HFFc6 (cell line): ENCODE results near the gene NELFB. TPM values are rescaled to one million over a fixed set of nuclear protein-coding genes. Genes with fewer than 3 reads are reported as not detected.
A peak's percentile ranks its signal among the peaks of the same experiment; 100 is the strongest.

Experiments used
- DNase-seq: peaks from one replicate; pipeline ENCODE4 v3.0.0-alpha.2; 2018
- H3K27ac Mint-ChIP-seq: 2 replicates; pipeline ENCODE4 v1.8.0; 2020; ENCODE audit warnings: mild to moderate bottlenecking, mixed read lengths
- H3K27me3 Mint-ChIP-seq: 2 replicates; pipeline ENCODE4 v1.8.0; 2021; ENCODE audit warnings: mild to moderate bottlenecking, moderate library complexity, mixed read lengths; ENCODE audit not compliant: insufficient read depth
- H3K36me3 Mint-ChIP-seq: 2 replicates; pipeline ENCODE4 v1.8.0; 2021; ENCODE audit warnings: low read depth, mixed read lengths
- H3K4me1 Mint-ChIP-seq: 2 replicates; pipeline ENCODE4 v1.8.0; 2020; ENCODE audit warnings: low read depth, mixed read lengths
- H3K4me3 Mint-ChIP-seq: 2 replicates; pipeline ENCODE4 v1.8.0; 2020; ENCODE audit warnings: mild to moderate bottlenecking, moderate library complexity, mixed read lengths
- H3K9me3 Mint-ChIP-seq: 2 replicates; pipeline ENCODE4 v1.8.0; 2020; ENCODE audit warnings: mild to moderate bottlenecking, mixed read lengths
- CTCF ChIP-seq: fragments of 200-600 bp; sonication (generic); IDR thresholded peaks from 2 replicates; pipeline ENCODE4 v1.5.0; 2021; ENCODE audit warnings: antibody characterized with exemption, mild to moderate bottlenecking
- total RNA-seq, 6 experiments: library from RNA; stranded (reverse); fragmentation: NEBNext Ultra II Directional; extraction: Animal tissue kit (Norgen Biotek cat#: 25700); gene quantifications; 2 replicates in 1 of 6; 3 replicates in 5 of 6; pipeline ENCODE4 v1.2.3, GENCODE V29; 2021

NELFB gene
- total RNA-seq, 6 experiments from 2014 or later = 48.5 to 59.9 (median 52.7) TPM

- H3K4me3 Mint-ChIP-seq = no peak overlapping the region
- no peak for DNase-seq
- peaks cover 4% of the 10 kb centered on the region; the same call in 1 of the 2 replicates for H3K27me3 Mint-ChIP-seq
- H3K36me3 Mint-ChIP-seq = no peaks in the 10 kb centered on the region
- TF ChIP-seq CTCF = peak; percentile 28; the same call in 1 of the 2 replicates
- no peak overlapping the region for H3K27ac Mint-ChIP-seq
- peaks cover 9% of the 10 kb centered on the region for H3K4me1 Mint-ChIP-seq
- no peaks in the 10 kb centered on the region for H3K9me3 Mint-ChIP-seq
Measured at GRCh38 chr9:137304383-137305059, 49.4 kb downstream of the NELFB start.

GRCh38 chr9:137305060-137305797 is 50.1 kb downstream of the NELFB start:
- Mint-ChIP-seq H3K27me3 (peaks cover 5% of the 10 kb centered on the region; the same call in 1 of the 2 replicates), H3K27ac (no peak overlapping the region), H3K4me3 (no peak overlapping the region), H3K9me3 (no peaks in the 10 kb centered on the region), H3K36me3 (no peaks in the 10 kb centered on the region), H3K4me1 (peaks cover 5% of the 10 kb centered on the region)
- TF ChIP-seq CTCF = no peak
- peak; percentile 12 for DNase-seq

- H3K36me3 Mint-ChIP-seq = no peaks in the 10 kb centered on the region
- TF ChIP-seq CTCF = no peak
- H3K4me1 Mint-ChIP-seq = peaks cover 3% of the 10 kb centered on the region
- no peak overlapping the region for H3K4me3 Mint-ChIP-seq
- H3K27me3 Mint-ChIP-seq = peaks cover 6% of the 10 kb centered on the region; the same call in 1 of the 2 replicates
- H3K27ac Mint-ChIP-seq = no peak overlapping the region
- H3K9me3 Mint-ChIP-seq = no peaks in the 10 kb centered on the region
- DNase-seq = no peak
Measured at GRCh38 chr9:137305798-137306065, 50.6 kb downstream of the NELFB start.

GRCh38 chr9:137306066-137306849 is 51.1 kb downstream of the NELFB start:
- H3K4me1 Mint-ChIP-seq = no peaks in the 10 kb centered on the region
- no peaks in the 10 kb centered on the region for H3K36me3 Mint-ChIP-seq
- DNase-seq = no peak
- H3K27me3 Mint-ChIP-seq = peaks cover 6% of the 10 kb centered on the region; the same call in 1 of the 2 replicates
- TF ChIP-seq CTCF = no peak
- H3K4me3 Mint-ChIP-seq = no peak overlapping the region
- H3K27ac Mint-ChIP-seq = no peak overlapping the region
- no peaks in the 10 kb centered on the region for H3K9me3 Mint-ChIP-seq

- peaks cover 6% of the 10 kb centered on the region; the same call in 1 of the 2 replicates for H3K27me3 Mint-ChIP-seq
- H3K9me3 Mint-ChIP-seq = no peaks in the 10 kb centered on the region
- H3K4me3 Mint-ChIP-seq = no peak overlapping the region
- TF ChIP-seq CTCF = no peak
- H3K4me1 Mint-ChIP-seq = no peaks in the 10 kb centered on the region
- H3K36me3 Mint-ChIP-seq = no peaks in the 10 kb centered on the region
- no peak for DNase-seq
- H3K27ac Mint-ChIP-seq = no peak overlapping the region
Measured at GRCh38 chr9:137306850-137307254, 51.7 kb downstream of the NELFB start.
